GM19455 (cell line): ENCODE results near the gene GRAMD1A.
"Not testable (repeated sequence)": the region's sequence is repeated elsewhere in the genome, so short reads cannot be mapped to it uniquely, and the experiment has no call there.

Experiments
- ATAC-seq: cut with Tn5 transposase; IDR thresholded peaks from one replicate; pipeline ENCODE4 v1.9.1; 2021; ENCODE audit not compliant: unreplicated experiment

GRAMD1A gene

DNA sequence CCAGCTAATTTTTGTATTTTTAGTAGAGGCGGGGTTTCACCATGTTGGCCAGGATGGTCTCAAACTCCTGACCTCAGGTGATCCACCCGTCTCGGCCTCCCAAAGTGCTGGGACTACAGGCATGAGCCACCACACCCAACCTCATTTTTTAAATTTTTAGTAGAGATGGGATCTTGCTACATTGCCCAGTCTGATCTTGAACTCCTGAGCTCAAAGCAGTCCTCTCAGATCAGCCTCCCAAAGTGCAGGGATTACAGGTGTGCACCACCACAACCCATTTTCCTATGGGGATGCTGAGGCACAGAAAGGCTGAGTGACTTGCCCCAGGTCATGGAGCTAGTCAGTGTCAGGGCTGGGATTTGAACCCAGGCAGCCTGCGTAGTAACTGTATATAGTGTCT lies 51.1 kb downstream of the GRAMD1A start:
- not testable (repeated sequence) for ATAC-seq

DNA sequence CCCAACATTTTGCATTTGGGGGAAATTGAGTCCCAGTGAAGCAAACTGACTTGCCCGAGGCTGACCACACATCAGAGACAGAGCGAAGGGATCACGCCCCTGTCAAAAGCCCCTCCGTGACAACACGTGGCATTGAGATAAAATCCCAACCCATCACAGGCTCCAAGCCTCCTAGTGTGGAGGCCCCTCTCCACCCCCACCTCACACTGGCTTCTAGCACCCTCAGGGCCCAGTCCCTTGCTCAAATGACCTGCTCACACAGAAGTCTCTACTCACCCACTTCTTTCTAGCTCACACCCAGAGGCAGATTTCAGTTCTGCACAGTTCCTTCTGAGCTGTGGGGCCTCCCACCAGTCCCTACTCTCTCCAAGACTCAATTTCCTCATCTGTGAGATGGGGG lies 51.7 kb downstream of the GRAMD1A start:
- ATAC-seq, result no peak

DNA sequence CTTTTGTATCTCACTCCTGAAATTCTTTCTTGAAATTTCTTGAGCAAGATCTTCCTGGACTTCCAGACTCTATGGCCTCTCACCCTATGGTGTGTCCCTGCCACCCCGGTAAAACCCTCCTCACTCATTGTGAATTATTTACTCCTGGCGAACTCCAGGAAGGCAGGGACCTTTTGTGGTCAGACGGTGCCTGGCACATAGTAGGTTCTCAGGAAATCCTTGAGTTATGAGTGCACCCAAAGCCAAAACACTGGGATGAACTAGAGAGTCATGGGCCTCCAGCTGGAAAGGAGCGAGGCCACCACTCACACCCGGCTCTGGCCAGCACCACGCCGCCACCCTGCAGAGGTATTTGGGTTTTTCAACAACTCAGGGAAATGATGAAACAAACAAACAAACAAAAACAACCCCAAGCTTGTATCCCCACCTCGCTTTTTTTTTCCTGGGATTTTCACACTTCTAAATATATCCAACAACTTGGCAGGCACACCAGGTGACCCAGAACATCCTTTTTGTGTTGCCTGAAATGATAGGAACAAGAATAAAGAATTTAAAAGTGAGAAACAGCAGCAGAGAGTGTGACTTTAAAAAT lies 52.6 kb downstream of the GRAMD1A start:
- no peak for ATAC-seq

DNA sequence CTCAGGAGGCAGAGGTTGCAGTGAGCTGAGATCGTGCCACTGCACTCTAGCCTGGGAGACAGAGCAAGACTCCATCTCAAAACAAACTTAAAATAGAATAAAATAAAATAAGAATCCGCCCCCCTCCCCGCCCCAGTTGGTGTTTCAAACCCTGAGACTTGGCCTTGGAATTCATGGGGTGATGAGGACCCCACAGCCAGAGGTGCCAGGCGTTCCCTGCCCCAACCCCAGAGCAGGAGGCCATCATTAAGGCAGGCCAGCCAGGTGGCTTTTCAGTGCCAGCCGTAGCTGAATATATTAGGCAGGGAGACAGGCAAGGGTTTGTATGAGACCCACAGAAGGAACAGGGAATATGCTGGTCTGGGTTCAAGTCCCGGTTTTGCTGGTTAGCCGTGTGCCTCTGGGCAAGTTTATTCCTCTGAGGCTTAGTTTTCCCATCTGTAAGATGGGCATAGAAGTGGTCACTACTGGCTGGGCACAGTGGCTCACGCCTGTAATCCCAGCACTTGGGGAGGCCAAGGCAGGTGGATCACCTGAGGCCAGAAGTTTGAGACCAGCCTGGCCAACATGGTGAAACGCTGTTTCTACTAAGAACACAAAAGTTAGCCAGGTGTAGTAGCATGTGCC lies 53.7 kb downstream of the GRAMD1A start:
- ATAC-seq, result no peak

DNA sequence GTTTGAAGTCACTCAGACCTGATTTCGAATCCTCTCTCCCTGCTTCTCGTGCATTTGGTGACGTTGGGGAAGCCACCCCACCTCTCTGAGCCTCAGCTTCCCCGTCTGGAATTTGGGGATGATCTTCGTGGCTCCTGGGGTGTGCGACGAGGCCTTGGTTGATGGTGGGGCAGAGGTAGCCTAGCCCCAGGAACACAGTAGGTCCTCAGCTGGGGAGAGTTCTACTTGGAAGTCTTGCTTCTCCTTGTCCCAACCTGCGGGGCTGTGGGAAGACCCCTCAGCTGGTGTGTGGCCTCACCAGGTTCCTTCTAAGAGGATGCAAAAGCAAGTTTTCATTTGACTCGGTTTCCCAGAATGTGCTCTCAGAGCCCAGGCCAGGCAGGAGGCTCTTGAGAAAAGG lies 54.5 kb downstream of the GRAMD1A start:
- ATAC-seq, result no peak

DNA sequence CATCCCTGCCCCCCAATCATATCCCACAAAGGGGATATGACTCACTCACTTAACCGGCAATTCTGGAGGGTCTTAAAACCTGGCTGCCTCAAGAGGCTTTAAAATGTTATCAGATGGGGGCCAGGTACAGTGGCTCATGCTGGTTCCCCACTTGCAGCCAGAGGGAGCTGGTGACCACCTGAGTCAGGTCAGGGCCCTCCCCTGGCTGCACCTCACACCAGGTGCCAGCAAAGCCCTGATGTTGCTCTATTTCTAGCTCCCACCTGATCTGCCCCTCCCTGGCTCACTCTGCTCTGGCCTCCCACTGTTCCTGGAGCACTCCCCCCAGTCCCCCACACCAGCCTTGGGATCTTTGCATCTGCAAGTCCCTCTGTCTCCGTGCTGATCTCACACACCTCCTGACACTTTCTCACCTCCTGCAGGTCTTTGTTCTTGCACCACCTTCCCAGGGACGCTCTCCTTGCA lies 55.6 kb downstream of the GRAMD1A start:
- no peak for ATAC-seq

DNA sequence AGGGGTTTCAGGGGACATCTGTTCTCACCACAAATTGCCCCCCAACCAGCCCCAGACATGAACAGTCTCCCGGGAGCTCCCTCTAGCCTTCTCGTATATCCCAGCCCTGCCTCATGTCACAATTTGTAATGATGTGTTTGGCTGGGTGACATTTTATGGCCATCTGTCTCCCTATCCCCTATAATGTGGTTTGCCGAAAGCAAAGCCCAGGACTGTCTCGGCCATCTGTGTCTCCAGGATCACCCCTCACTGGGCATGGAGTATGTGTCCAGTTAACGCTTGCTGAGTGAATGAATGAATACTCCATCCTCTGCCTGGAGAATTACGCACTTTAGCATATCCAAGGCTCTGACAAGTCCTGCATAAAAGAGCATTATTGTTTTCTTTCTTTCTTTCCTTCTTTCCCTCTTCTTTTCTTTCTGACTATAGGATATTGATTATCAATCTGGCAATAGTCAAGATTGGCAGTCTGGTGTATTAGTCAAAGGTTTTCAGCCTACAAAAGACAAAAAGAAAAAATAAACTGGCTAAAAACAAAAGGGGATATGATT lies 56.5 kb downstream of the GRAMD1A start:
- ATAC-seq, result no peak

DNA sequence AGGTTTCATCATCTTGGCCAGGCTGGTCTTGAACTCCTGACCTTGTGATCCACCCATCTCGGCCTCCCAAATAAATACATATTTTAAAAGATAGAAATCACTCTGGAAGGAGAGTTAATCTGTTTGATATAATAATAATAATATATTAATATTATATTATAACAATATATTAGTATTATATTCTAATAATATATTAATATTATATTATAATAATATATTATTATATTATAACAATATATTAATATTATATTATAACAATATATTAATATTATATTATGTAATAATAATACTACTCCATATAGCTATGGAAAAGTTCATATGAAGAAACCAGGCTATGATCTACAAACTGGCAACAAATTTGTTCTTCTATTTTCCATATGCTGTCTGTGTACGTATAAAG lies 58.2 kb downstream of the GRAMD1A start:
- no peak for ATAC-seq

DNA sequence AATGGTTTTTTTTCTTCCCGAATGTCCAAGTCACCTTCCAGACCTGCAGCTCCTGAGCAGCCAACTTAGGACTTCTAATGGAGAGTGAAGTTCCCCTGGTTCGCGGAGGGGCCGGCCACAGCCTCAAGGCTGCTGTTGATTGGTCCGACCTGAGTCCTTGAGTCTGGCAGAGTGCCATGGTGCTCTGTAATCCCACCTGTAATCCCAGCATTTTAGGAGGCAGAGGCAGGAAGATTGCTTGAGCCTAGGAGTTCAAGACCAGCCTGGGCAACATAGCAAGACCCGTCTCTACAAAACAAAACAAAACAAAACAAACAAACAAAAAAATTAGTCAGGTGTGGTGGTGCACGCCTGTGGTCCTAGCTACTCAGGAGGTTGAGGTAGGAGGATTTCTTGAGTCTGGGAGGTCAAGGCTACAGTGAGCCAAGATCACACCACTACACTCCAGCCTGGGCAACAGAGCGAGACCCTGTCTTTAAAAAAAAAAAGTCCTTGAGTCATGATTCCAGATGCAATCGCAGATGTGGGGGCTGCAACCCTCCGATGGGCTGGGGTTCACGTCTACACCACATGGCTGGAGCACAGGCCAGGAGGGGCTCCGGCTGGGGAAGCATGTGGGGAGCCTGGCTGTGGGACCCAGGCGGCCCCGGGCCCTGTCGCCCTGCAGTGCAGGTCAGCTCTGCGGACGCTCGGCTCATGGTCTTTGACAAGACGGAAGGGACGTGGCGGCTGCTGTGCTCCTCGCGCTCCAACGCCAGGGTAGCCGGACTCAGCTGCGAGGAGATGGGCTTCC lies 59.1 kb downstream of the GRAMD1A start:
- no peak for ATAC-seq

DNA sequence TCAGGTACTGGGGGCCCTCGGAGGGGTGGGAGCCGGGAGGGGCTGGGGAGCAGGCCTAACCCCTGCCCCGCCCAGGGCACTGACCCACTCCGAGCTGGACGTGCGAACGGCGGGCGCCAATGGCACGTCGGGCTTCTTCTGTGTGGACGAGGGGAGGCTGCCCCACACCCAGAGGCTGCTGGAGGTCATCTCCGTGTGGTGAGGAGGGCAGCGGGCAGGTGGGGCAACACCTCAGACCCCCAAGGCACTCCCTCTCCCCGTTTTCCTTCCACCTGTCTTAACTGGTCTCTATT lies 59.6 kb downstream of the GRAMD1A start:
- ATAC-seq, result no peak

DNA sequence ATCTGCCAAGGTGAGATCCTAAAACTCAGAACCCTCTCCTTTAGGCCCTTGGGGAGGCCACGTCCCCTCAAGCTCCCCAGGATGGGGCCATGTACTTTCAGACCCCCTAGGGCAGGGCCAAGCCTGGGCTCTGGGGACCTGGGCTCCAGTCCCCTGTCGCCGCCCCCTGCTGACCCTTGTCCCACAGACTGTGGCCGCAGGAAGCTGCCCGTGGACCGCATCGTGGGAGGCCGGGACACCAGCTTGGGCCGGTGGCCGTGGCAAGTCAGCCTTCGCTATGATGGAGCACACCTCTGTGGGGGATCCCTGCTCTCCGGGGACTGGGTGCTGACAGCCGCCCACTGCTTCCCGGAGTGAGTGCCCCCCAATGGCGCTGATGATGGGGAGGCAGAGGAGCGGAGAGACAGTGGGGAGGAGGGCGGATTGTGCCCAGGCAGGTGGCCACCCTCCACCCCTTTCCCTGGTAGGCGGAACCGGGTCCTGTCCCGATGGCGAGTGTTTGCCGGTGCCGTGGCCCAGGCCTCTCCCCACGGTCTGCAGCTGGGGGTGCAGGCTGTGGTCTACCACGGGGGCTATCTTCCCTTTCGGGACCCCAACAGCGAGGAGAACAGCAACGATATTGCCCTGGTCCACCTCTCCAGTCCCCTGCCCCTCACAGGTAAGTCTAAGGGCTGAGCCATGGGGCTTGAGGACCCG lies 60.2 kb downstream of the GRAMD1A start:
- no peak for ATAC-seq

DNA sequence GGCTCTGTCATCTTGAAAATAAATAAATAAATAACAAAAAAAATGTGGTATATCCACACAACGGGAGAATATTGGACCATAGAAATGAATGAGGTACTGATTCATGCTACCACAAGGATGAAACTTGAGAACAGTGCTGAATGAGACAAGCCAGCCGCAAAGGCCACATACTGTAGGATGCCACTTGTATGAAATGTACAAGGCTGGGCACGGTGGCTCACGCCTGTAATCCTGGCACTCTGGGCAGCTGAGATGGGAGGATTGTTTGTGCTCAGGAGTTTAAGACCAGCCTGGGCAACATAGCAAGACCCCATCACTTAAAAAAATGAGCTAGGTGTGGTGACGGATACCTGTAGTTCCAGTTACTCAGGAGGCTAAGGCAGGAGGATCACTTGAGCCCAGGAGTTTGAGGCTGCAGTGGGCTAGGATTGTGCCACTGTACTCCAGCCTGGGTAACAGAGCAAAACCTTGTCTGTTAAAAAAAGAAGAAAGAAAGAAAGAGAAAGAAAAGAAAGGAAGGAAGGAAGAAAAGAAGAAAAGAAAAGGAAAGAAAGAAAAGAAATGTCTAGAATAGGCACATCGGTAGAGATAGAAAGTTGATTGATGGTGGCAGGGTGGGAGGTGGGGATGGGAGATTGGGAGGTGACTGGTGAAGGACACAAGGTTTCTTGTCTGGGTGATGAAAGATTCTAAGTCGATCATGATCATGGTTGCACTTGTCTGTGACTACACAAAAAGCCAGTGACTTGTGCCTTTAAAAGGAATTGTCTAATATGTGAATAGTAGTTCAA lies 61.7 kb downstream of the GRAMD1A start:
- no peak for ATAC-seq

DNA sequence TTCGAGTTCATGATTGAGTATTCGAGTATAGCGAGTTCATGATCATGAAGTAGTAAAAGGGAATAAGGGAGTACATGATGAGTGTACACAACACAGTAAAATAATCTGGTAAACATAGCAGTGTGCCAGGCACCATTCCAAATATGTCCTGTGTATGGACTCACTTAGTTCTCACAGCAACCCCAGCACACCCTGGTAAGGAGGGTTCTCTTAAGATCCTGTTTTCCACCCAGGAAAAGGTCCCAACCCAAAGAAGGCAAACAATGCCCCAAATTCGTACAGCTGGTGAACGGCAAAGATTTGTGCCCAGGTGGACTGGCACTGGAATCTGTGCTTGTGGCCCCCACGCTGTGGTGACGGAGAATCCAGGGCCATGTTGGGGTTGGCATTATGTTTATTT lies 62.8 kb downstream of the GRAMD1A start:
- no peak for ATAC-seq

DNA sequence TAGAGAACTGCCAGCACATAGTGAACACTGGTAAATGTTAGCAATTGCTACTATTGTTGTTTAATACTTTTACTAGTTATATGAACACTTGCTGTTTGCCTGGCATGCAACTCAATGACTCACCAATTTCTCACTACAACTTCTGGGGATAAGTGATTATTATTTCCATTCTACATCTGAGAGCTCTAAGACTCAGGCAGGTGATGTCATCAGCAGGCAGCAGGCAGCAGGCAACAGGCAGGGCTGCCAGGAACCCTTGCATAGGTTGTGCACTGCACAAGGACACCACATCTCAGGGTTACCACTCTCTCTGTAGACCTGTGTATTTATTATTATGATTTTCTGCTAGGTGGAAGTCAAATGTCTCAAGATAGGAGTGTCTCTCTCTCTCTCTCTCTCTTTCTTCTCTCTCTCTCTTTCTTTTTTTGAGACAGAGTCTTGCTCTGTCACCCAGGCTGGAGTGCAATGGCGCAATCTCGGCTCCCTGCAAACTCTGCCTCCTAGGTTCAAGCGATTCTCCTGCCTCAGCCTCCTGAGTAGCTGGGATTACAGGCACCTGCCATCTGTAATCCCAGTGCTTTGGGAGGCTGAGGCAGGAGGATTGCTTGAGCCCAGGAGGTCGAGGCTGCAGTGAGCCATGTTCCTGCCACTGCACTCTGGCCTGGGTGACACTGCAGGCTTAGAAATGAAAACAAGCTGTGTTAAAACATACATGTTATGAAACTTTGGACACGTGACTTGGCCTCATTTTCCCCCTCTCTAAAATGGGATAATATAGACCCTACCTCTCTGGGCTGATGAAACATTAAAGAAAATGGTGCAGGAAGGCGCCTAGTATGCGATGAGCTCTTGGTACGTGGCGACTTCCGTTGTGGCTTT lies 64.1 kb downstream of the GRAMD1A start:
- no peak for ATAC-seq

DNA sequence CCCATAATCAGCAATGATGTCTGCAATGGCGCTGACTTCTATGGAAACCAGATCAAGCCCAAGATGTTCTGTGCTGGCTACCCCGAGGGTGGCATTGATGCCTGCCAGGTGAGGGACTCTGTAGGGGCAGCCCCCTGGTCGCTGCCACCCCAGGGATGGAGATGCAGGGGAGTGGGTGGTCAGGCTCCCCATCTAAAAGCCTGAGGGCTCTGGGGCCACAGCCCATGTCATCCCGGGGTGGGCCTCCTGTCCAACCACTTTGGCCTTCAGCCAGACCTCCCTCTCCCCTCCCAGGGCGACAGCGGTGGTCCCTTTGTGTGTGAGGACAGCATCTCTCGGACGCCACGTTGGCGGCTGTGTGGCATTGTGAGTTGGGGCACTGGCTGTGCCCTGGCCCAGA lies 65.5 kb downstream of the GRAMD1A start:
- ATAC-seq, result no peak

DNA sequence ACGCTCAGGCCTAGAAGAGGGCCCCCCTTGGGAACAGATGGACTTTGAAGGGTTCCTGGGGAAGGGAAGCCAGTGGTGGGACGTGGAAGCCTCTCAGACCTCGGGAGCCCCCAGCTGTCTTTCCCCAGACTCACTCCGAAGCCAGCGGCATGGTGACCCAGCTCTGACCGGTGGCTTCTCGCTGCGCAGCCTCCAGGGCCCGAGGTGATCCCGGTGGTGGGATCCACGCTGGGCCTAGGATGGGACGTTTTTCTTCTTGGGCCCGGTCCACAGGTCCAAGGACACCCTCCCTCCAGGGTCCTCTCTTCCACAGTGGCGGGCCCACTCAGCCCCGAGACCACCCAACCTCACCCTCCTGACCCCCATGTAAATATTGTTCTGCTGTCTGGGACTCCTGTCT lies 66.0 kb downstream of the GRAMD1A start:
- ATAC-seq, result no peak

DNA sequence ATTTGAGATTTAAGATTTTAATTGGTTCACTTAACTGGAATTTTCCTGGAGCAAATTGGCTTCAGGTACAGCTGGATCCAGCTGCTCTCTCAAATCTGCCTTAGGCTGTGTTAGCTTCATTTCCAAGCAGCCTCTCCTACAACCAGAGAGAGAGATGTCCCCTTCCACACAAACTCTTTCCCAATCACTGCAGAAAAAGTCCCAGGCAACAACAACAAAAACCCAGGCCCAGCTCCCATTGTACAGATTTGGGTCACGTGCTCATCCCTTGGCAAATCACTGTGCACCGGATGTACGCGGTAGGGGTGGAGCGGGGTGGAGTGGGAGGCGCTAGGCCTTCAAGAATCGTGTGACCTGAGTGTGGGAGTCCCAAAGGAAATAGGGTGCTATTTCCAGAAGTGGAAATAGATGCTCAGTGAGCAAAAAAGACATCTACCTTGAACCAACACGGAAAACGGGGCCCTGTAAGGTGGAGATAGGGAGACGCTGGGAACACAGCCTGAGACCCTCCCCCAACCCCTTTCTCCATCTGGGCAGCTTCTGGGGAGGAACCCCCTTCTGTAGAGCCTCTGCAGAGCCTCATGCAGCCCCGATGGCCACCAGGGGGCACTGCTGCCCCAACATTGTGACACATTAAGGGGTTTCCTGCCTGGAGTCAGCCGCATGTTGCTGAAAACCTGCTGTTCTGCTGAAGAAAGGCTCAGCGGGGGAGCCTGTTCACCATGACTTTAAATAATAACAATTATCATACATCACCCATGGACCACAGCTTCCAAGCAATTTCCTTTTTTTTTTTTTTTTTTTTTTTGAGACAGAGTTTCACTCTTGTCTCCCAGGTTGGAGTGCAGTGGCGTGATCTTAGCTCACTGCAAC lies 66.8 kb downstream of the GRAMD1A start:
- ATAC-seq, result peak; percentile 78

DNA sequence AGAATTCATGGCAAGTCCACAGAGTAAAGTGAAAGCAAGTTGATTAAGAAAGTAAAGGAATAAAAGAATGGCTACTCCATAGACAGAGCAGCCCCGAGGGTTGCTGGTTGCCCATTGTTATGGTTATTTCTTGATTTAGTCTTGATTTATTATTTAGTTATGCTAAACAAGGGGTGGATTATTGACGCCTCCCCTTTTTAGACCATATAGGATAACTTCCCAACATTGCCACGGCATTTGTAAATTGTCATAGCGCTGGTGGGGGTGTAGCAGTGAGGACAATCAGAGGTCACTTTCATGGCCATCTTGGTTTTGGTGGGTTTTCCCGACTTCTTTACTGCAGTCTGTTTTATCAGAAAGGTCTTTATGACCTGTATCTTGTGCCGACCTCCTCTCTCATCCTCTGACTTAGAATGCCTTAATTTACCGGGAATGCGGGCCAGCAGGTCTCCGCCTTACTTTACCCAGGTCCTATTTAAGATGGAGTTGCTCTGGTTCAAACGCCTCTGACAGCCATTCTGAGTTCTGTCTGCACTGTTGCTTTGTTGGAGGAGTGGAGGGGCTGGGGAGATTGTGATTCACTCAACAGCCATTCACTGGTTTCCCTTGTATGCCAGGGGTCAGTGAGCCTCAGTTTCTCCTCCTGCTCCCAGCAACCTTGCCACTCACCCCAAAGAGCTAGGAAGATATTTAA lies 69.0 kb downstream of the GRAMD1A start:
- no peak for ATAC-seq
